Keratinocyte (primary cell): ENCODE data around the gene XRCC3.

Source experiments
- EZH2 ChIP-seq: IDR thresholded peaks from one replicate; pipeline ENCODE4 v1.6.1; 2012; ENCODE audit warnings: inconsistent platforms, mild to moderate bottlenecking, low read length, moderate library complexity
- TF ChIP-seq, protein P1 (sequence below), 3 experiments: IDR thresholded peaks in 1 of 3; conservative IDR thresholded peaks in 1 of 3; optimal IDR thresholded peaks in 1 of 3; 2 replicates in 2 of 3; 3 replicates in 1 of 3; pipeline versions ENCODE3 to v1.5.1; 2011; ENCODE audit warnings: low read length in 3 of 3, mild to moderate bottlenecking in 3 of 3, moderate library complexity in 2 of 3, control low read depth in 1 of 3, inconsistent platforms in 1 of 3; ENCODE audit not compliant: insufficient read depth in 2 of 3; ENCODE audit errors: extremely low read depth in 1 of 3

DNA sequence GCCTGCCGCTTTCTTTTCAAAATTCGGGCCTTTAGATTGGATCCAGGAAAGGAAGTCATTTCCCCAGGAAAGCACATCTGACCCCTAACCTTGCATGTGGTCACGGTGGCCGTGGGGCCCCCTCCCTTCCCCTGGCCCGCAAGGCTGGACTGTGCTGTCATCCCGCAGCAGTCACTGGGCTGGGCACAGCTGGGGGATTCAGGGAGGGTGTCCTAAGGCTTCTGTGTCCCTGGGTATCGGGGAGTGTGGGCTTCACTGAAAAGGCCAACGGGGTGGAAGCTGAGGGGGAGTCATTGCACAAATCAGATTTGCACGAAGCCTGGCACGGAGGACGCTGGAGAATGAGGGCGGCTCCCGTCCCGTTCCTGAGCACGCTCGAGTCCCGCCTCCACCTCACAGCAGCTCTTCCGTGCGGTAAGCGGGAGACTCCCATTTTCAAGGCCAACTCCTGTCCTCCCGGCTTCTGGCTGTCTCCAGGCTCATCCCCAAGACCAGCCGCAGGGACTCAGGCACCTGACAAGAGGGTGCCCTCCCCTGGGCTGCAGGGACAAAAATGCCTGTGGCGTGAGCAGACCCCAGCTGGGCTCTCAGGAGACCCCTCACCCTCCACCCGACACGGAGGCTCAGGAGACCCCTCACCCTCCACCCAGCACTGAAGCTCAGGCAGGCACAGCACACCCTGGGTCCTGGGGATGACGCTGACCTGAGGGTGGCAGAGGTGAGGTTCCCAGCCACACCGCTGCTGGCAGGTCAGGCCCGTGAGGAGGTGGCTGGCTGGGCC lies 9.6 kb downstream of the XRCC3 start:
- TF ChIP-seq, protein P1, sequence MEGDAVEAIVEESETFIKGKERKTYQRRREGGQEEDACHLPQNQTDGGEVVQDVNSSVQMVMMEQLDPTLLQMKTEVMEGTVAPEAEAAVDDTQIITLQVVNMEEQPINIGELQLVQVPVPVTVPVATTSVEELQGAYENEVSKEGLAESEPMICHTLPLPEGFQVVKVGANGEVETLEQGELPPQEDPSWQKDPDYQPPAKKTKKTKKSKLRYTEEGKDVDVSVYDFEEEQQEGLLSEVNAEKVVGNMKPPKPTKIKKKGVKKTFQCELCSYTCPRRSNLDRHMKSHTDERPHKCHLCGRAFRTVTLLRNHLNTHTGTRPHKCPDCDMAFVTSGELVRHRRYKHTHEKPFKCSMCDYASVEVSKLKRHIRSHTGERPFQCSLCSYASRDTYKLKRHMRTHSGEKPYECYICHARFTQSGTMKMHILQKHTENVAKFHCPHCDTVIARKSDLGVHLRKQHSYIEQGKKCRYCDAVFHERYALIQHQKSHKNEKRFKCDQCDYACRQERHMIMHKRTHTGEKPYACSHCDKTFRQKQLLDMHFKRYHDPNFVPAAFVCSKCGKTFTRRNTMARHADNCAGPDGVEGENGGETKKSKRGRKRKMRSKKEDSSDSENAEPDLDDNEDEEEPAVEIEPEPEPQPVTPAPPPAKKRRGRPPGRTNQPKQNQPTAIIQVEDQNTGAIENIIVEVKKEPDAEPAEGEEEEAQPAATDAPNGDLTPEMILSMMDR (optimal IDR thresholded peaks at IDR 0.05 in 1 of 3, IDR thresholded peaks at IDR 0.05 in 1 of 3, conservative IDR thresholded peaks at IDR 0.05 in 1 of 3; ENCODE audit: extremely low read depth in 1 of 3, insufficient read depth in 2 of 3, low read length in 3 of 3) = no peak
- TF ChIP-seq EZH2 = no peak
